HG02798 (cell line): ENCODE data around the gene FGFR1OP2.
A peak's percentile ranks its signal among the peaks of the same experiment; 100 is the strongest.
"Not testable (repeated sequence)": the region's sequence is repeated elsewhere in the genome, so short reads cannot be mapped to it uniquely, and the experiment has no call there.

Source experiments
- ATAC-seq: cut with Tn5 transposase; IDR thresholded peaks from one replicate; pipeline ENCODE4 v1.9.1; 2021; ENCODE audit warnings: mild to moderate bottlenecking; ENCODE audit not compliant: unreplicated experiment, poor library complexity

Gene FGFR1OP2

DNA sequence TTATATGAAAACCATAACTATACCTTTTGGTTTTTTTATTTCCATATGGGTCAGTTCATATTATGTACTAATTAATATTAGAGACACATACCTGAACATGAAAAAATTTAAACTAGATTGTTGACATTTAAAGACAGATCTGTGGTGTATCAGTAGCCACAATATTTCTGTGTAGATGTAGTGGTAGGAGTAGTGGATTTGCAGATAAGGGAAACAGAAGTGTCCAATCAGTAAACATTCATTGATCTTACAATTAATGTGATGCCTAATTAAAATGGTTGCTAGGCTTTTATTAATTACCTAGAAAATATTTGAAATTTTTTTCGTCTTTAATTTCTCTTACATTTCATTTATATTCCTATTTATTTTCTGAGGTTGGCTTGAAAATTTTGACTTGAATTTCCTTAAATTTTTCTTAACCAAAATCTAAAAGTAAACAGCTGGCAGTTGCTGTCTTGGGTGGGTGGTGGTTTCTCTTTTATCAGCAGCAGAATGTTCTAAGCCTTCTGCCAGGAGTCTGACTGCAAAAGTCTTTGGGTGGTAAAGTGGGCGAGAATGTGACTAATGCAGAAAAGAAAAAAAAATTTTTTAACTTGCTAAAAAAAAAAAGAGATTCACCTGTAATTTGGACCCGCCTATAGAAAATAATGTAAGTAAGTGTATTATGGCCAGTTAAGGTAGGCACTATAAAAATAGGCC, 2.4 kb downstream of the FGFR1OP2 start:
- ATAC-seq, result no peak

DNA sequence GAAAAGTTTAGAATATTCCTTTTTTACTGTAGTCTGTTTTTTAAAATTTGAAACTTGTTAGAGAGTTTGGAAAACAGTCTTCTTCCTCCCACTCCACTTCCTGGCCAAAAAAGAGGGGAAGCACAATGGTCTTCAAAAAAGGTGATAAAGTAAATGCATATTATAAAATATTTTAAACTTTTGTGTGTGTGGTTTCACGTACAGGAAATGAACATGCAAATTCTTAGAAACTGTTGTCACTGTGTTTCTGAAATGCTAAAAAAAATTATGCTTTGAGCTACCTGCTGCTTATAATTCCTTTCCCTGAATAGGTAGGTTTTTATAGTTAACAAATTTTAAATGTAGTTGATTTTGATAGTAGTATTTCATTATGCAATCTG, 2.9 kb downstream of the FGFR1OP2 start:
- ATAC-seq, result no peak

DNA sequence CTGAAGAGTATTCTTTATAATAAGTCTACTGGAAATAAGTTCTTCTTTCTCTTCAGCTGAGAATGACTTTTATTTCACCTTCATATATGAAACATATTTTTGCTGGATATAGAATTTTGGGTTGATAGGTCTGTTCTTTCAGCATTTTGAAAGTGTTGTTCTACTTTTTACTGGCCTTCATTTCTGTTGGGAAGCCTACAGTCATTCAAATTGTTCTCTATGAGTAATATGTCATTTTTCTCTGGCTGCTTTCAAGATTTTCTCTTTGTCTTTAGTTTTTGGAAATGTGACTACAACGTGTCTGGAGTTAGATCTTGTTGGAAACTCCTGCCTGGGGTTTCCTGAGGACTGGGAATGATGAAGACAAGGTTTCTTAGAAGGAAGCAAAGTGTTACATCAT, 10.0 kb downstream of the FGFR1OP2 start:
- no peak for ATAC-seq

DNA sequence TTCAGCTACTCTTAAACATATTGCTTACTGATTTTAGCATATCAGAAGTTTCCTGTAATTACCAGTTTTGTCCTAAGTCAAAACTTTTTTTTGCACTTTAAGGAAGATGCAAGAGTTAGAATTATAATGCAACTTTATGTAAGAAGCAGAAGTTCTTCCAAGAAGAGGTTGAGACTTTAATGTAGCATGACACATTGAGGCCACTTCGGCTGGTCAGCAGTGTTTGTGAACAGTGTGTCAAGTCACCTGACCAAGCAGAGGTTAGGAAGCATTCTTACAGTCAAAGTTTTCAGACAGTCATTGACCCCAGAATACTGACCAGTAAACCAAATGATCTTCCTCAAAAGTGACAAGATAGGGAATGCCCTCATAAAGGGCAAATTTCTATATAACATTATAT, 15.2 kb downstream of the FGFR1OP2 start:
- no peak for ATAC-seq

DNA sequence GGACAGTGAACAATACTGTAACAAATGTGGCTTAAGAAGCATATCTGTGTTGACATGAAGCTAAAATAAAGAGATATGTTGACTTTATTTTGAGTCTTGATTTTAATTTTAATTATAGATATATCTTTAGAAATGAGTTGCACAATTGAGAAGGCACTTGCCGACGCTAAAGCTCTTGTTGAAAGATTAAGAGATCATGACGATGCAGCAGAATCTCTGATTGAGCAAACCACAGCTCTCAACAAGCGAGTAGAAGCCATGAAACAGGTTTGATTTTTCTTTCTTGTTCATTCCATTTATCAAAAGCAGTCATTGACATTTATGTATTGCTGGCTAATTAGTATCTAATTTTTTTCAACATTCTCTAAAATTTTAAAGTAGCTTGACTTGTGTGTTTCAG, 15.8 kb downstream of the FGFR1OP2 start:
- no peak for ATAC-seq

DNA sequence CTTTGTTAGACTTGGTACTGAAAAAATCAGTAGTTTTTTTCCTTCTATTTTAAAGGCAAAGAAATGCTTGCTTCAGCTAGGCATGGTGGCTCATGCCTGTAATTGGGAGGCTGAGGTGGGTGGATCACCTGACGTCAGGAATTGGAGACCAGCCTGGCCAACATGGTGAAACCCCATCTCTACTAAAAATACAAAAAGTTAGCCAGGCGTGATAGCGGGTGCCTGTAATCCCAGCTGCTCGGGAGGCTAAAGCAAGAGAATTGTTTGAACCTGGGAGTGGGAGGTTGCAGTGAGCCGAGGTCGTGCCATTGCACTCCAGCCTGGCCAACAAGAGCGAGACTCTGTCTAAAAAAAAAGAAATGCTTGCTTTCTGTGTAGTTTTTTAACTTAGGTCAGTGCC, 23.1 kb downstream of the FGFR1OP2 start:
- not testable (repeated sequence) for ATAC-seq

DNA sequence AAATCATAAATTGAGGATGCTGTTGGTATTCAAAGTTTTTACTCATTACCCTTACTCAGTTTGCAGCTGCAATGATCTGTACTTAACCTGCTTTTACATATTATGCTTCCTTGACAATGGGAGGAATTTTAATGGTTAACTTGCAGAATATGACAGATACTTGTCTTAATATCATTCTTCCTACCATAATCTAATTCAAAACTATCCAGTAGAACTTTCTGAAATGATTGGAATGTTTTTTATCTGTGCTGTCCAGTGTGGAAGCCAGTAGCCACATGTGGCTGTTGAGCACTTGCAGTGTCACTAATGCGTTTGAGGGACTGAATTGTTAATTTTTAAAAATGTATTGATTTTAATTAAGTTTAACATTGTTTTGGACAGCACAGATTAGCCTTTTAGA, 23.5 kb downstream of the FGFR1OP2 start:
- no peak for ATAC-seq

DNA sequence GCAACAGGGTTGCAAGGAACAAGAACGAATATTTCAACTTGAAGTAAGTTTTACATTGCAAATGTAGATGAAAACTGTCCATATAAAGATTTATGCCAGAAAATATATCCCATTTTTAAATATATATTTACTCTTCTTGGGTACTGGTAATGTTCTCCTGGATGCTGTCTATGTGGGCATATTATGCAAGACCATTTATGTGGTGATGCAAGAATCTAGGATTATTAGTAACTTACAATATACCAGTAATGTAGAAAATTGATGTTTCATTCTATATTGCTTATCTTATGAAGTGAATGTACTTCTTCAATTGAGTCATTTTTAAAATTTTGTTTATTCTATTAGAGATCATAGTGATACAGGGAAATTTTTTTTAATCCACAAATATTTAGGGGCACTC, 25.1 kb downstream of the FGFR1OP2 start:
- ATAC-seq, result no peak

DNA sequence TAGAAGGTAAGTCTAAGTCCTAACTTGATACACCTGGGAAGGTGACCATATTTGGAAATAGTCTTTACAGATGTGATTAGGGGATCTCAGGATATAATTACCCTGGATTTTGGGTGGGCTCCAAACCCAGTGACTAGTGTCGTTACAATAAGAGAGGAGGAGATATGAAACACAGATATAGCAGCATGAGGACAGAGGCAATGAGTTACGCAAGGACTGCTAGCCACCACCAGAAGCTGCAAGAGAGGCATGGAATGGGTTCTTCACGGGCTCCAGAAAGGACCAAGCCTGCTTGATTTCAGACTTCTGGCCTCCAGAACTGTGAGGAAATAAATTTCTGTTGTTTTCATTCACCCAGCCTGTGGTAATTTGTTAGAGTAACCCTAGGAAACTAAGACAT, 28.6 kb downstream of the FGFR1OP2 start:
- ATAC-seq, result no peak

DNA sequence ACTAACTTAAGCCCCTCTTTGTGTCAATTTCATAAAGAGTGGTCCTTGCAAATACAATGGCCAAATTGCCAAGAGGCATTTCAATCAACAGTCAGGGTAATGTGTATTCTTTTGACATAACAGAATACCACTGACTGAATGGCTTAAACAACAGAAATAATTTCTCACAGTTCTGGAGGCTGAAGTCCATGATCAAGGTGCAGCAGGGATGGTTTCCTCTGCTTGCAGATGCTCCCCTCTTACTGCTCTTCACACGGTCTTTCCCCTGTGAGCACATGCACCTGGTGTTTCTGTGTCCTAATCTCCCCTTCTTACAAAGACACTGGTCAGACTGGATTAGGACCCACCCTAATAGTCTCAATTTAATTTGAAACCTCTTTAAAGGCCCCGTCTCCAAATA, 31.9 kb downstream of the FGFR1OP2 start:
- ATAC-seq, result no peak

DNA sequence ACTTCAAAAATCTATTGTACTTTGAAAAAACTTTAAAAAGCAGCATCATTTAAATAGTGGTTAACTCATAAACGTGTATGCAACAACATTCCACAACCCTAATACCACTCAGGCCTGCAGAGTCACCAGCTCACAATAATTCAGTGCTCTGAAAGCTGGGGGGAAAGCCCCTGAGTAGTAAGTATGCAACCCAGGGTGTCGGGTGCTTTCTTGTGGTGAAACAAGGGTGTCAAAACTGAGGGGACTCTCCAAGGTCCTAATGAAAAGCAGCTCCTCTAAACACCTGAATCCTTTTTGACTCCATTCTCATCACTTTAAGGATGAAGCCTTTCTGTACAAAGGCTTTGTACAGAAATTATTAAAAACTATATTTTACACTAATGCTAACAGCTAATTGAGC, 33.7 kb downstream of the FGFR1OP2 start:
- ATAC-seq, result peak; percentile 99

DNA sequence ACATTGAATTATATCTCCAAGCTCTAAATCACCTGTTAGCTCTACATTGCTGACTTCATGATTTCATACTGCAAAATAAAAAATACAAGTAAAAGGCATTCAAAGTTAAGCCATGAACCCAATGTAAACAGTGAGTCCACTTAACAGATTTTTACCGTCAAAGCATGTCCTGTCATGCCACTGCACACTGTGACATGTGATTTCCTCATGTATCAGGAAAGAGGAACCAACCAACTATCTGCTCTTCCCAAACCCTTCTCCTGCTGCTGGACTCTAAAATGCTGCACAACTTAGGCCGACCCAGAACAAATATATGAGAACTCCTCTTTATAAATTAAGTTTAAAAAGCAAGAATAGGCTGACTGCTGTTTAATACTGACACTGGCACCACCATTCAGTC, 38.4 kb downstream of the FGFR1OP2 start:
- no peak for ATAC-seq

DNA sequence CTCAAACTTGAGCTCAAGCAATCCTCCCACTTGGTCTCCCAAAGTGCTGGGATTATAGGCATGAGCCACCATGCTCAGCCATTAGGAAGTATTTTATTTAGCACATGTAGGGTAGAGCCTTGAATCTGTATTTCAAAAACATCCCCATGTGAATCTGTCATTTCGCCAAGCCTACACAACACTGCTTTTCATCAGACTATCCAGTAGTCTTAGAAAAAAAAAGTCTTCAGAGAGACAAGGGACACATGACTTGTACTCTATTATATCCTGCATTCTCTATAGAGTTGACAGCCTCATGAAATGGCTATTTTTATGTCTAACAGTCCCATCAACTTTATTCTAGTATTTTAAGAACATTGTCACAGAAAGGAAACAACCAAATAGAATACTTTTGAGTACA, 40.5 kb downstream of the FGFR1OP2 start:
- ATAC-seq, result no peak

DNA sequence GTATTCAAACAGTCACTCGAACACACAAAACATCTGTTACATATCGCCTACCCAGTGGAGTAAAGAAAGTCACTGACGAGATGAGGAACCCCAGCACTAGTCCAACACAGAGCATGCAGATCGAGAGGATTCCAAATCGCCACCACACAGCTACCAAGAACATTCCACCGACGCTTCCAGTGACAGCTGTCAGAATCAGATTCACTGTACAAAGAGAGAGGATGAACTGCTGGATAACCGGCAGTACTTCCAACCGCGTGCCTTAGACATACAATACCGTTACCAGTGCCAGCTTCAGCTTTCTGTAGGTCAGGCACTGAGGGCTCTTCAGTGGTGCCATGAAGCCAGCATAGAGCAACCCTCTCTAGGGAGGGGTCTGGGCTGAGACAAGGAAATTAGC, 41.5 kb downstream of the FGFR1OP2 start:
- no peak for ATAC-seq

DNA sequence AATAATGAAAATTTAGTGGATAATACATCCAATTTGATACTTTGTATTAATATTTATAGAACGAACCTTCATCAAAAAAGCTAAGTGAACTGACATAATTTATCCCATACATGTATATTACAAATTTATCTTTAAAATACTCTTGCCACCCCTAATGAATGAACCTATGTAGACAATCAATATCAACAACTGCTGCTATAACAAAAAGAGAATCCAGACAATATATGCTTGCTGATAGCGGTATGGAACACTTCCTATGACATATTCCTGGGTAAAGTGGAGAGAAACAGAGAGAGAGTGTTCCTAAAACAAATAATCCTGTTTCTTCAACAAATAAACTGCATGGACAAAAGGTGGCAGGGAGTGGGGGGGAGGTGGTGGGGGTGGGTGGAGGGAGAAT, 44.6 kb downstream of the FGFR1OP2 start:
- ATAC-seq, result no peak

DNA sequence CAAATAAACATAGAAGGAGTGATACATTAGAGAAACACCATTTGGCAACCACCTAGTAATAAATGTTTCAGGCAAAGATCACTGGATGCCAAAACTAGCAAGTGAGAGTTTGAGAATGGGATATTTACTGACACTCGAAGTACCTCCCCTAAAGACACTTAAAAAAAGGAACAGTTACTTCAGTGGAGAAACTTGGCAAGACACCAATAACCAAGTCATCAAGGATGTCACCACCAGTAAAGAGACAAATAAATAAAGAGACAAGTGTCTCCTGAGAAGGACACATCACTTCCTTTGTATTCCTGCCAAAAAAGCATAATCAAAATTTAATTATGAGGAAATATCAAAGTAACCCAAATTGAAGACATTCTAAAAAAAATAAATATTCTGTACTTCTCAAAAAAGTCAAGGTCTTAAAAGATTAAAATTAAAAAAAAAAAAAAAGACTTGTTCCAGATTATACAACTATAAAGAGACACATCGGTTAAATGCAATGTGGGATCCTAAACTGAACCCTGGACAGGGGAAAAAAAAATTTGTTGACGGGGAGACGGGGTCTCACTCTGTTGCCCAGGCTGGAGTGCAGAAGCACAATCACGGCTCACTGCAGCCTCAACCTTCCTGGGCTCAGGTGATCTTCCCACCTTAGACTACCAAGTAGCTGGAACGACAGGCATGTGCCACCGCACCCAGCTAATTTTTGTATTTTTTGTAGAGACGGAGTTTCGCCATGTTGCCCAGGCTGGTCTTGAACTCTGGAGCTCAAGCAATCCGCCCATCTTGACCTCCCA, 49.6 kb downstream of the FGFR1OP2 start:
- ATAC-seq, result no peak

DNA sequence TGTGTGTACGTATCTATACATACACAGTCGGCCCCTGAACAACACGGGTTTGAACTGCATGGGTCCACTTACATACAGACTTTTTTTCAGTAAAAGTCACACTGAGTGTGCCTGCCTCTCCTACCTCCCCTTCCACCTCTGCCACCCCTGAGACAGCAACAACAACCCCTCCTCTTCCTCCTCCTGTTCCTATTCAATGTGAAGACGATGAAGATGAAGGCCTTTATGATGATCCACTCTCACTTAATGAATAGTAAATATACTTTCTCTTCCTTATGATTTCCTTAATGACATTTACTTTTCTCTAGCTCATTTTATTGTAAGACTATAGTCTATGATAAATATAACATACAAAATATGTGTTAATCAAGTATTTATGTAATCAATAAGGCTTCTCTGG, 50.4 kb downstream of the FGFR1OP2 start:
- no peak for ATAC-seq

DNA sequence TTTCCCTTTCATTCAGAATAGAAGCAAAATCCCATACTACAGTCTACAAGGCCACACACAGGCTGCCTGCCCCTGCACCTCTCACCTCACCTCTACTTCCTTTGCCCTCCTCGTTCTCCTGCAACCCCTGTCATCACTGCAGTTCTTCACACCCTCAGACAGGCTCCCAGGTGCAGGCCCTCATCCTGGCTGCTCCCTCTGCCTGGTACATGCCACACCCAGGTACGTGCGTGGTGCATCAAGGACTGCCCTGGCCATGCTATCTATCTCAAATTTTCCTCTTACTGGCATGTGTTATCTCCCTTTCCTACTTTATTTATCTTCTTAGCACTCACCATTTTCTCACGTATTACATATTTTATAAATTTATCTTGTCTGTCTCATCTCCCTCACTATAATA, 51.6 kb downstream of the FGFR1OP2 start:
- no peak for ATAC-seq

DNA sequence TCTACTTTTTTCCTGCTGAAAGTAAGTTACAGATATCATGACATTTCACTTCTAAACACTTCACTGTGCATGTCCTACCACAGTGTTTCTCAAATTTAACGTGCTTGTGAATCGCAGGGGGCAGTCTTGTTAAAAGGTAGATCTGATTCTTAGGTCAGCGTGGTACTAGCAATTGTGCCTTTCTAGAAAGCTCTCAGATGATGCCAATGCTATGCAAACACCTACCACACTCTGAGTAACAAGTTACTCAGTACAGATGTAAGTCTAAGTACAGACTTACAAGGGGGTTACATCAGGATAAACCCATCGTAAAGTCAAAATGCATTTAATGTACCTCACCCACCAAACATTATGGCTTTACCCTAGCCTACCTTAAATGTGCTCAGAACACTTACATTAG, 53.6 kb downstream of the FGFR1OP2 start:
- no peak for ATAC-seq

DNA sequence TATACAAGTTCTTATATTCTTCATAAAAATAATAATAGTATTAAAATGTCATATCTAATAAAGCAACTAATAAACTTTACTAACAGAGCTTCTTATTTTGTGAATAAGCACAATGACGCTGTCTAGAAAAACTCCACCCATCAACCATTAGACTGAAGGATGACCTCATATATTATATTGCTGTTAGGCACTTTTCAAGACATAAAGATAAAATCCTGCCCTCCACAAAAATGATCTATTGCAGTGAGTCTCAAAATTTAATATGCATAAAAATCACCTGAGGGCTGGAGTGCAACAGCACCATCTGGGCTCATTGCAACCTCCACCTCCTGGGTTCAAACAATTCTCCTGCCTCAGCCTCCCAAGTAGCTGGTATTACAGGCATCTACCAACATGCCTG, 55.8 kb downstream of the FGFR1OP2 start:
- ATAC-seq, result no peak

DNA sequence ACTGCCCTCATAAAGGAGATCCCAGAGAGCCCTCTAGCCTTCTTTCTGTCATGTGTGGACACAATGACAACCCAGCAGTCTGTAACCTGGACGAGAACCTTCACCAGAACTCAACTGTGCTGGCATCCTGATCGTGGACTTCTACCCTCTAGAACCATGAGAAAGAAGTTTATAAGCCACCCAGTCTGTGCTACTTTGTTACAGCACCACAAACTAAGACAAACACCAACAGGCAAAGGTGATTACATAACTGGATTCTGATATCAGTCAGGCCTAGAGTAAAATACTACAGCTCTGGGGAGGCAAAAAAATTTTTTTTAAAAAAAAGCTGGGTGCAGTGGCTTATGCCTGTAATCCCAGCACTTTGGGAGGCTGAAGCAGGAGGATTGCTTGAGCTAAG, 57.4 kb downstream of the FGFR1OP2 start:
- ATAC-seq, result no peak

DNA sequence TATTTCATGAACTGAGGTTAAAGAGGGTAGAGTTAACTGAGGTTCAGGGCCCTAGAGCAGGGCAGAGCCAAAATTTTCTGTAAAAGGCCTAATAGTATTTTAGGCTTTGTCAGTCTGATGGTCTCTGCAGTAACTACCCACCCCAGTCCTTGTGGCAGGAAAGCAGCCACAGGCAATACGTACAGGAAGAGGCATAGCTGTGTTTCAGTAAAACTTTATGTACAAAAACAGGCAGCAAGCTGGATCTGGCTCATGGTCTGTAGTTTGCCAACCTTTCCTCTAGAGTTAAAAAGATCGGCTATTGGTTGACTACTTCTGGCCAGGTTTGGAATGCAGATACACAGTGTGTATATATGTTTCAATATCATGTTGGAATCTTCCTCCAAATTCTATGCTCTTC, 58.7 kb downstream of the FGFR1OP2 start:
- ATAC-seq, result no peak
